Central memory CD8-positive, alpha-beta T cell (primary cell): ENCODE measurements around the gene TBC1D4.

Source experiments
- ATAC-seq: fragments of 150-1000 bp; cut with Tn5 transposase; replicated peaks from 2 replicates; pipeline ENCODE4 v1.10.0; 2022; ENCODE audit warnings: mild to moderate bottlenecking, moderate FRiP score, moderate number of reproducible peaks; ENCODE audit not compliant: poor library complexity, severe bottlenecking; ENCODE audit errors: extremely low read depth
- DNase-seq, 2 donors: peaks; one replicate each; pipeline ENCODE4 v3.0.0; 2021; ENCODE audit warnings: low spot score in 2 of 2
- H3K27ac Mint-ChIP-seq: one replicate; pipeline ENCODE4 v1.8.0; 2022; ENCODE audit warnings: low read depth, mild to moderate bottlenecking, moderate library complexity, mixed read lengths
- H3K27me3 Mint-ChIP-seq: one replicate; pipeline ENCODE4 v1.8.0; 2022; ENCODE audit warnings: mixed read lengths
- H3K36me3 Mint-ChIP-seq: one replicate; pipeline ENCODE4 v1.8.0; 2022; ENCODE audit warnings: mild to moderate bottlenecking, moderate library complexity, mixed read lengths; ENCODE audit not compliant: insufficient read depth
- H3K4me1 Mint-ChIP-seq: one replicate; pipeline ENCODE4 v1.8.0; 2022; ENCODE audit warnings: mixed read lengths
- H3K4me3 Mint-ChIP-seq: one replicate; pipeline ENCODE4 v1.8.0; 2022; ENCODE audit warnings: mild to moderate bottlenecking, moderate library complexity, mixed read lengths
- H3K9me3 Mint-ChIP-seq: one replicate; pipeline ENCODE4 v1.8.0; 2022; ENCODE audit warnings: mixed read lengths

The TBC1D4 gene

DNA sequence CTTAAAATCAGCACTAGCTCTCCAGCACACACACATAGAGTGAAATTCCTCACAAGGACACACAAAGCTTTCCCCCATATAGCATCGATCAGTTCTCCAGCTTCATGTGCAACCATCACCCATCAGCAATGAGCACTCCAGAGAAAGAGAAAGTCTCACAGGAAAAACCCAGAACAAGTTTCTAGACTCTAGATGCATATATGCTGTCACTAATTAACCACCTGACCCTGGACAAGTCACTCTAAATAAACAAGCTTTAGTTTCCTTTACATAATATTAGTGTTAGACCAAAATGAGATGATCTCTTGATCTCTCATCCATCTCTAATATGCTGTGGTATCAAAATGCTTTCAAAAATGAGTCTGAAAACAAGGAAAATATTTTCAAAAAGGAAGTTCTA, 81.2 kb downstream of the TBC1D4 start:
- Mint-ChIP-seq H3K4me1 (no peaks in the 10 kb centered on the region), H3K9me3 (no peaks in the 10 kb centered on the region), H3K27me3 (peaks cover 48% of the 10 kb centered on the region), H3K27ac (no peak overlapping the region), H3K36me3 (no peaks in the 10 kb centered on the region), H3K4me3 (no peak overlapping the region)
- DNase-seq (no peak), ATAC-seq (no peak)

DNA sequence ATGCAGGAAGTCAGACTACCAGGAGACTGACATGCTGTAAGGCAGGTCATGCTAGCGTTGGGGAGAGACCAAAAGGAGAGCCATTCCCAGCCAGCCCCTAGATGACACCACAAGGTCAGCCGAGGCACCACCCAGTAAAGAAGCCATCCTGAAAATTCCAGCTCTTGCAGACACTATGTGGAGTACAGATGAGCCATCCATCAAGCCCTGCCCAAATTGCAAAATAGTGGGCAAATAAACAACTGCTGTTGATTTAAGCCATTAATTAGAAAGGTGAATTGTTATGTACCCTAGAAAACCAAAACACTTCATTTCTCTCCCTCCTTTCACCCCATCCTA, 82.1 kb downstream of the TBC1D4 start:
- peaks cover 46% of the 10 kb centered on the region for H3K27me3 Mint-ChIP-seq
- no peaks in the 10 kb centered on the region for H3K36me3 Mint-ChIP-seq
- ATAC-seq (no peak), DNase-seq (no peak)
- H3K9me3 Mint-ChIP-seq, result no peaks in the 10 kb centered on the region
- H3K27ac Mint-ChIP-seq, result no peak overlapping the region
- H3K4me1 Mint-ChIP-seq, result no peaks in the 10 kb centered on the region
- H3K4me3 Mint-ChIP-seq, result no peak overlapping the region

DNA sequence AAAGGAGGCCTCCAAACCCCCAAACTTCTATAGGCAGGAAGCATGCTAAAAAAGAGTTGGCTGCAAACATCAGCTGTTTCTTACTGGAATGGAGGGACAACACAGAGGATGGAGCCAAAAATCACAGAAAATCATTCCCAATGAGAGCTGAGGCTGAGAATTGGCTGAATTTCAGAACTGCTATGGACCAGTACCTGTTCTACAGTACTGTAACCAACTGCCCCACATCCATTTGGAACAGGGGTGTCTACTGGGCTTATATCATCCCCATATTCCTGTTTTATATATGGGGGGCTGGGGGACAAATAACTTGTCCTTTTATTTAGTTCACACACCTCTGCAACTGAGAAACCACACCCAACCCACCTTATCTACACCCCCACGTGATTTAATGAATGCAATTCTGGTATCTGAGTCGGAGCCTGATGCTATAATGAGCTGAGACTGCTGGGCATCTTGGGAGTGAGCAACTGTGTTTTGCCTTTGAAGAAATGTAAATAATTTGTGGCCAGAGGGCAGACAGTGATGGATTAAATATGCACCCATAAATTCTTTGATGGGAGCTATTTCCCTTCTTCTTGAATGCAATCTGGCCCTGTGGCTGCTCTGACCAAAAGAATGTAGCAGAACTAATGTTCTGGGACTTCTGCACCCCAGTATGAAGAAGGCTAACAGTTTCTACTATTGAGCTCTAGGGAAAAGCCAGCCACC, 82.6 kb downstream of the TBC1D4 start:
- Mint-ChIP-seq H3K36me3 (no peaks in the 10 kb centered on the region), H3K4me1 (no peaks in the 10 kb centered on the region), H3K4me3 (no peak overlapping the region), H3K9me3 (no peaks in the 10 kb centered on the region), H3K27ac (no peak overlapping the region), H3K27me3 (peaks cover 46% of the 10 kb centered on the region)
- ATAC-seq, result no peak
- DNase-seq, result no peak

DNA sequence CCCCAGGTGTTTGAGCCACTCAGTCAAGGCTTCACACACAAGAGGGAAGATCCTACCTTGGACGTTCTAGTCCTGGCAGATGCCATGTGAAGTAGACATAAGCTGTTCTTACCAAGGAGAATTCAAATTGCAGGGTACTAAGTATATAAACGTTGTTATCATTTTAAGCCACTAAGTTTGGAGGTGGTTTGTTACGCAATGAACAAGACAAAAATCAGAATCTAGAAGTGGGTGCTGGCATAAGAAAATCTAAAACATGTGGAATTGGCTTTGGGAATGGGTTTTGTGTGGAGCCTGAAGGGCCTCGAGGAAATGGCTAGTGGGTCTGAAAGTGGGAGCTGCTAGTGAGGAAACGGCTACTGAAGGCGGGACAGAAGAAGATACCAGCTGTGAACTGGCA, 83.9 kb downstream of the TBC1D4 start:
- ATAC-seq, result no peak
- no peak overlapping the region for H3K4me3 Mint-ChIP-seq
- DNase-seq, result no peak
- H3K36me3 Mint-ChIP-seq, result no peaks in the 10 kb centered on the region
- H3K27ac Mint-ChIP-seq, result no peak overlapping the region
- no peaks in the 10 kb centered on the region for H3K9me3 Mint-ChIP-seq
- no peaks in the 10 kb centered on the region for H3K4me1 Mint-ChIP-seq
- H3K27me3 Mint-ChIP-seq, result peaks cover 36% of the 10 kb centered on the region

DNA sequence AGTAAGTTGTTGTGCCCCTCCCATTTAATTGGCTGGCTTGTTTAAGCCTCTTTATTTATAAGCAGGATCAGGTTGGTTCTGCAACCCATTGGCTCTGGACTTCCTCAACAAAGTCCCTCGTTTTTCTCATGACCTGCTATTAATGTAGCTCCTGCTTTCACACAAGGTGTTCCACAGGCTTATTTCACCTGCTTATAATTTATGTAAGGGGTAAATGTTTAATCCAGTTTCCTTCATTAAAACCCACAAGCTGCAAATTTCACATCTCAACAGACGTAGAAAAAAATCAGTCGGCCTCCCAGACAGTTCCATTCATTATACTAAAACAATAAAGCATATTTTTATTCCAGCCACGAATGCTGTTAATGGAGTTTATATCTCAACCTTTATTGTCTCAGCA, 86.1 kb downstream of the TBC1D4 start:
- no peak overlapping the region for H3K4me3 Mint-ChIP-seq
- H3K36me3 Mint-ChIP-seq, result no peaks in the 10 kb centered on the region
- peaks cover 25% of the 10 kb centered on the region for H3K27me3 Mint-ChIP-seq
- no peaks in the 10 kb centered on the region for H3K9me3 Mint-ChIP-seq
- no peak for DNase-seq
- H3K4me1 Mint-ChIP-seq, result no peaks in the 10 kb centered on the region
- no peak for ATAC-seq
- H3K27ac Mint-ChIP-seq, result no peak overlapping the region

DNA sequence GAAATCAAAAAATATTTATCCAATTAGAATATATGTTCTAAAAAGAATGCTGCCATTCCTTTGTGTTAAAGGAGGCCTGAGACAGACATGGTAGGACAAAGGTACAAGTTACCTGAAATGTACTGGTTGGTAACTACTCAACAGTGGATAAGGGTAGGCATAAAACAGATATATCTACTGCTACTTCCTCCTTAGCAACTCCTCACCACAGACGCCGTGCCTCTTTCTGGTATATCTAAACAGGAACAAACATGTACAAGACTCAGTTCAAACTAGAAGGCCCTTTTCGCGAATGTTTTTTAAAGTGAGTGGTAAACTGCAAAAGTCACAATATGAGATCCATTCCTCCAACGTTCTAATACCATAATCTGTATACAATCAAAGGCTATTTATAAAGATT, 86.9 kb downstream of the TBC1D4 start:
- DNase-seq, result no peak
- Mint-ChIP-seq H3K9me3 (no peaks in the 10 kb centered on the region), H3K27ac (no peak overlapping the region), H3K36me3 (no peaks in the 10 kb centered on the region), H3K4me1 (no peaks in the 10 kb centered on the region), H3K27me3 (peaks cover 17% of the 10 kb centered on the region), H3K4me3 (no peak overlapping the region)
- no peak for ATAC-seq

DNA sequence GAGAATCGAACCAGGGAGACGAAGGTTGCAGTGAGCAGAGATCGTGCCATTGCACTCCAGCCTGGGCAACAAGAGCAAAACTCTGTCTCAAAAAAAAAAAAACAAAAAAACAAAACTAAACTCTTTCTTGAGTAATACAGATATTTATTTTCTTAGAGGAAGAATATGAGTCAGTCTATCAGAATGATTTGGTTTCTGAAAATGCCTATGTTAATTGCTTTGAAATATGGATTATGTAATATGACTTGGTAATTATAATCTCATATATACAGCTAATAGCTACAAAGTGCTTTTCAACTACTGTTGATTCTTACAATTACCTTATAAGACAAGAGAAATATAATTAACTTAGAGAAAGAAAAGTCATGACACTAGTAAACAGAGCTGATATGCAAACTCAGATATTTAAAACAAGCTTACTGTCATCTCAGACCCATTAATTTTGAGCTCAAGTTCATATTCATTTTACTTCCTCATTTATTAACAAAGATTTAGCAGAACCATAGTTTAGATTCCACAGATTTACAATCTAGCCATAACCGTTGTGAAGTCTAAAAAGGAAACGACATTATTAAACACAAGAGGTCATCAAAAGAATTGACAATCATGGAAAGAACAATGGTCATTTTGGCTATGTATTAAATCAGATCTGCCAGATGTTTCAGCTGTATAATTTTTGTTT, 88.0 kb downstream of the TBC1D4 start:
- DNase-seq (no peak), ATAC-seq (no peak)
- Mint-ChIP-seq H3K4me1 (no peaks in the 10 kb centered on the region), H3K27ac (no peak overlapping the region), H3K9me3 (no peaks in the 10 kb centered on the region), H3K4me3 (no peak overlapping the region), H3K27me3 (peaks cover 11% of the 10 kb centered on the region), H3K36me3 (no peaks in the 10 kb centered on the region)

DNA sequence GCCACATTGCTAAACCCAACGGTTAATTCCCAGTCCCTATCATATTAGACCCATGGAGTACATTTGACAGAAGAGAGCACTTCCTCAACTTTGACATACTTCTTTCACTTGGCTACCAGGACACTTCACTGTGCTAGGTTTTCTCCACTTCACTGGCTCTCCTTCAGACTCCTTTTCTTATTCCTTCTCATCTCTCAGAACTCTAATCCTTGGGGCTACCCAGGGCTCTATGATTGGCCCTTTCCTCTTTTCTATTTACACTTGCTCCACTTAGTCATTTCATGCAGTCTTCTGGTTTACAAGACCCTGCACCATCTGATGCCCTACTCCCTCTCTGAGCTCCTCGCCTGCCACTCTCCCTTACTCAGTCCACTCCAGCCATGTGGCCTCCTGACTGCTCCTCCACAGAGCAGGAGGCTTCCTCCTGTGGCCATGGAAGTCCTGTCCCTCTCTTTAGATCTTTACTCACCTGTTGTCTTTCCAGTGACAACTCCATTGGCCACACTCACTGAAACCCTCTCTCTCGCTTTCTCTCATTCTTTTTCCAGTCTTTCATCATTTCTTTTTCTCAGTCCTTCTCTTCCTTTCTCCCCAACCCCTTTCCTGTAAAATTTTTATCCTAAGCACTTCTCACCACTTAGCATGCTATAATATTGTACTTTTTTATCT, 90.4 kb downstream of the TBC1D4 start:
- Mint-ChIP-seq H3K27me3 (no peaks in the 10 kb centered on the region), H3K4me3 (no peak overlapping the region), H3K4me1 (no peaks in the 10 kb centered on the region), H3K36me3 (no peaks in the 10 kb centered on the region), H3K27ac (no peak overlapping the region), H3K9me3 (no peaks in the 10 kb centered on the region)
- no peak for ATAC-seq
- no peak for DNase-seq

DNA sequence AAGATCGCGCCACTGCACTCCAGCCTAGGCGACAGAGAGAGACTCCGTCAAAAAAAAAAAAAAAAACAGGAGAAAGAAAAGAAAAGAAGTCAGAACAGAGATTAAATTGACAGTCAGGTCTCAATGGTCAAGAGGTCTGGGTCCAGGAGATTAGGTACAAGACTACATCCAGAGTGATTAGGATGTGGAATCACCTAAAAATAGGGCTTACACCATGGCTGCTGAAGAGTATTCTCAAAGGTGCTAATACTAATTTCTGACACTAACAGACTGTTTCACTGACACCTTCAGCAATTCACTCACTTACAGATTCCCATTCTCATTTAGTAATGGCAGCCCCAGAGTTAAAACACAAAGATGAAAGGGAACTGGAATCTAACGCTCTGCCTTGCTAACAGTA, 91.7 kb downstream of the TBC1D4 start:
- DNase-seq (no peak), ATAC-seq (no peak)
- H3K9me3 Mint-ChIP-seq, result no peaks in the 10 kb centered on the region
- H3K27ac Mint-ChIP-seq, result no peak overlapping the region
- H3K4me3 Mint-ChIP-seq, result no peak overlapping the region
- no peaks in the 10 kb centered on the region for H3K27me3 Mint-ChIP-seq
- H3K4me1 Mint-ChIP-seq, result no peaks in the 10 kb centered on the region
- H3K36me3 Mint-ChIP-seq, result no peaks in the 10 kb centered on the region

DNA sequence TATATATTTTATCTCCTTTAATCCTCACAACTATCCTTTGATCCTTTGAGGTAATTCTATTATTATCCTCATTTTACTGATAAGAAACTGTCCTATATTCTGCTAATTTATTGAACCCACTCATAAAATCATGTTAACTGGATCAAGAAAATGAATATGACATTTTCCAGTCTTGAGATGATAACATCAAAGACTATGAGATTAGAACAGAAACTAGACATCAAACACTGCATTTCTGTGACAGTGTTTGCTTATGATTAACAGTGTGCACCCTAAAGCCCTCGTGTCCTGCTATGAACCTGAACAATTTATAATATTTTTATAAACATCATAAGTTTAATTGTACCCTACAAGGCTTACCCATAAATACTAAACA, 96.3 kb downstream of the TBC1D4 start:
- ATAC-seq (no peak), DNase-seq (no peak)
- no peak overlapping the region for H3K4me3 Mint-ChIP-seq
- no peaks in the 10 kb centered on the region for H3K36me3 Mint-ChIP-seq
- no peaks in the 10 kb centered on the region for H3K4me1 Mint-ChIP-seq
- H3K27ac Mint-ChIP-seq, result no peak overlapping the region
- H3K27me3 Mint-ChIP-seq, result no peaks in the 10 kb centered on the region
- H3K9me3 Mint-ChIP-seq, result no peaks in the 10 kb centered on the region

DNA sequence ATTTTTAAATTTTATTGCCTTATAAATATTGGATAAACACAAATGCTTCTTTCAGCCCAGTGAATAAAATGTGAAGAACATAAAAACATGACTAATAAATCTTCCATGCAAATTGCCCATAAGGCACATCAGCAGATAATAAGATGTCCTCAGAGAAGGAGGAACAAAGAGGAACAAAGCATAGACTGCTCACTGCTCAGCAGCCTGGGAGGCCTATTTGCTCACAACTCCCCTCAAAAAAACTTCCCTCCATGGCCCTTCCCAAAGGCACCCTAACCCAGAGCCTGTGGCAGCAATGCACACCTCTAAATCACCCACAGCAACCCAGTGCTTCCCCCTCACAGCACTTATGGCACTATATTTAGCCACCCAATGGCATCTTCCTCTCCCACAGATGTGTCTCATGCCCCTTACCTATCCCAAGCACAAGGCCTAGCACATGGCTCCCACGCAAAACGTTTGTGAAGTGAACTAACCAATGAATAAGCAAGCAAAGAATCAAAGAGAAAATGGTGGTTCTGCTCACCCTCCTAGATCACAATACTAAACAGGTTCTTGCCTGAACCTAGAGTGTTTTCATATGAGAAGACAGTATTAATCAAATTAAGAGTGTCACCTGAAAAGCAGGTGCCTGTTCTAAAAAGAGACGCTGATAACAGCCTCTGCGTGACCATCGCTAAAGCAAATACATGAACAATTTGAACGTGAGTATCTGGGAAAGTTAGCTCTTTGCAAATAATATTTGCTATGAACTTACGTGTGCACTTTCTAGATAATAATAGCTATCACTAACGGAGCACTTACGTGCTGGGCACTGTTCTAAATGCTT, 96.9 kb downstream of the TBC1D4 start:
- Mint-ChIP-seq H3K27me3 (no peaks in the 10 kb centered on the region), H3K36me3 (no peaks in the 10 kb centered on the region), H3K9me3 (no peaks in the 10 kb centered on the region), H3K4me3 (no peak overlapping the region), H3K27ac (no peak overlapping the region), H3K4me1 (no peaks in the 10 kb centered on the region)
- DNase-seq (no peak), ATAC-seq (no peak)

DNA sequence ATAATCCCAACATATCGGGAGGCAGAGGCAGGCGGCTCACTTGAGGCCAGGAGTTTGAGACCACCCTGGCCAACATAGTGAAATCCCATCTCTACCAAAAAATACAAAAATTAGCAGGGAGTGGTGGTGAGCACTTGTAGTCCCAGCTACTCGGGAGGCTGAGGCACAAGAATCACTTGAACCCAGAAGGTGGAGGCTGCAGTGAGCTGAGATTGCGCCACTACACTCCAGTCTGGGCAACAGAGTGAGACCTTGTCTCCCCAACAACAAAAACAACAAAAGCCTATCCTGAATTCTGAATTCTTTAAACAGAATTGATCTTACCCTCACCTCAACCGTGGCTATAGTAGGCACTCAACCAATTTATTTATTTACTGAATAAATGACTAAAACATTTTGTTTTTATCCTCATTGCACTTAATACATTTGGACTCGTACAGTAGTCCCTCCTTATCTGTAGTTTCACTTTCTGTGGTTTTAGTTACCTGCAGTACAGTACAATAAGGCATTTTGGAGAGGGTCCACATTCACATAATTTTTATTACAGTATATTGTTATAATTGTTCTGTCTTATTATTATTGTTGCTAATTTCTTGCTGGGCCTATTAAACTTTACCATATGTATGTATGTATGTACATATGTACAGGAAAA, 98.8 kb downstream of the TBC1D4 start:
- H3K4me1 Mint-ChIP-seq, result no peaks in the 10 kb centered on the region
- H3K27ac Mint-ChIP-seq, result no peak overlapping the region
- H3K9me3 Mint-ChIP-seq, result no peaks in the 10 kb centered on the region
- ATAC-seq (no peak), DNase-seq (no peak)
- H3K27me3 Mint-ChIP-seq, result no peaks in the 10 kb centered on the region
- H3K36me3 Mint-ChIP-seq, result no peaks in the 10 kb centered on the region
- no peak overlapping the region for H3K4me3 Mint-ChIP-seq
